Loucy (cell line): ENCODE measurements around the gene P3H4.

Source experiments
- EZH2phosphoT487 ChIP-seq: fragments of 200-600 bp; IDR thresholded peaks from 2 replicates; pipeline ENCODE4 v1.6.1; 2018; ENCODE audit warnings: antibody characterized with exemption, mild to moderate bottlenecking, moderate library complexity, borderline replicate concordance
- TF ChIP-seq, protein P1 (sequence below): fragments of 200-600 bp; sonication (generic); conservative IDR thresholded peaks from 2 replicates; pipeline ENCODE4 v1.5.1; 2014; ENCODE audit warnings: mild to moderate bottlenecking, antibody characterized with exemption, low read length

DNA sequence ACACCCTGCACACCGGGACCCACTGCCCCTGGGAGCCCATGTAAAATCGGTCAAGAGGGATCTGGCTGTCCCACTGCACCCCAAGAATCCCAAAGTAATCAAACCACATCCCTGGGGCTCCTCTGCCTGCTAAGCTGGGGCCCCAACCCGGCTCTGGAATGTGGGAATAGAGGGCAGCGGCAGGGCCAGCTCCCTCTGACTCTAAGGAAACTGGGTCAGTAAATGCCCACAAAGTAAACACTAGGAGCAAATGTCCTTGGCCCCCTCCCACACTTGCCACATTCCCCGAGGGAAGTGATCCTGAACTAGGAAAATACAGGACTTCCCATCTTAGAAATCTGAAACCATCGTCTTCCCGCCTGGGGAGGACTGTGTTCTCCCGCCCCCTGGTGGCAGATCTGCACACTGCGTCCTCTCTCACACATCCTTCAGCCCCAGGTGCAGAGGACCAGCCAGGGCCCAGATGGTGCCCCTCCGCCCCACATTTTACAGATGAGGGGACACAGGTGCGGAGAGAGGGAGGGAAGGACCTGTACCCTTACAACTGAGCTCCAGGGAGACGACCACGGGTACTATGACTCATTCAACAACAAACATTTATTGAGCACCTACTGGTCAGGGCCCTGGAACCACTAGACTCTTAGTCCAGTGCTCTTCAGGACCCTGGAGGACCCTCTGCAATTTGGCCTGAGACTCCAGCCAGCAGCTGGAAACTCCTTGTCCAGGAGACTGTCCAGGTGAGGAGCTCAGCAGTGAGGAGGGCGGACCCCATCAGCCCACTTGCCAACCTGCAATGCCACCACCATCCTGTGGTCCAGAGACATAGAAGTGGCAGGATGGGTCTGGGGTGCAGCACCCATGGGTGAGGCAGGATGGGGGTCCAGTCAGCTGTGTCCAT is 10.1 kb downstream of the P3H4 start:
- TF ChIP-seq, protein P1, sequence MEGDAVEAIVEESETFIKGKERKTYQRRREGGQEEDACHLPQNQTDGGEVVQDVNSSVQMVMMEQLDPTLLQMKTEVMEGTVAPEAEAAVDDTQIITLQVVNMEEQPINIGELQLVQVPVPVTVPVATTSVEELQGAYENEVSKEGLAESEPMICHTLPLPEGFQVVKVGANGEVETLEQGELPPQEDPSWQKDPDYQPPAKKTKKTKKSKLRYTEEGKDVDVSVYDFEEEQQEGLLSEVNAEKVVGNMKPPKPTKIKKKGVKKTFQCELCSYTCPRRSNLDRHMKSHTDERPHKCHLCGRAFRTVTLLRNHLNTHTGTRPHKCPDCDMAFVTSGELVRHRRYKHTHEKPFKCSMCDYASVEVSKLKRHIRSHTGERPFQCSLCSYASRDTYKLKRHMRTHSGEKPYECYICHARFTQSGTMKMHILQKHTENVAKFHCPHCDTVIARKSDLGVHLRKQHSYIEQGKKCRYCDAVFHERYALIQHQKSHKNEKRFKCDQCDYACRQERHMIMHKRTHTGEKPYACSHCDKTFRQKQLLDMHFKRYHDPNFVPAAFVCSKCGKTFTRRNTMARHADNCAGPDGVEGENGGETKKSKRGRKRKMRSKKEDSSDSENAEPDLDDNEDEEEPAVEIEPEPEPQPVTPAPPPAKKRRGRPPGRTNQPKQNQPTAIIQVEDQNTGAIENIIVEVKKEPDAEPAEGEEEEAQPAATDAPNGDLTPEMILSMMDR = peak; percentile 97
- TF ChIP-seq EZH2phosphoT487 = no peak
